Kidney epithelial cell (primary cell): ENCODE results near the gene HCN2. TPM values are rescaled to one million over a fixed set of nuclear protein-coding genes. Genes with fewer than 3 reads are reported as not detected.

Source experiments
- DNase-seq: peaks from one replicate; pipeline ENCODE4 v3.0.0-alpha.2; 2010; ENCODE audit warnings: low read depth
- H3K27me3 ChIP-seq: 2 replicates; pipeline ENCODE4 v1.6.0; 2011; ENCODE audit warnings: low read length; ENCODE audit not compliant: control insufficient read depth, insufficient read depth
- H3K36me3 ChIP-seq: 2 replicates; pipeline ENCODE4 v1.5.1; 2011; ENCODE audit warnings: low read length; ENCODE audit not compliant: control insufficient read depth, insufficient read depth
- H3K4me3 ChIP-seq: 2 replicates; pipeline ENCODE4 v1.5.1; 2011; ENCODE audit warnings: low read depth, mild to moderate bottlenecking, control low read depth, low read length
- CTCF ChIP-seq: IDR thresholded peaks from 2 replicates; pipeline ENCODE4 v1.5.1; 2011; ENCODE audit warnings: mild to moderate bottlenecking, moderate library complexity, low read length, control low read depth, inconsistent platforms; ENCODE audit not compliant: insufficient read depth, poor library complexity, severe bottlenecking
- total RNA-seq: library from RNA; depleted of rRNA; stranded (reverse); fragments of >200 nt; gene quantifications from 2 replicates; pipeline ENCODE4 v1.2.3, GENCODE V29; 2015

Gene HCN2
- total RNA-seq, 1 donor from 2014 or later = 0.13 TPM

- Histone ChIP-seq H3K27me3 (no peaks in the 10 kb centered on the region), H3K36me3 (no peaks in the 10 kb centered on the region), H3K4me3 (no peak overlapping the region)
- no peak for TF ChIP-seq CTCF
- no peak for DNase-seq
Observed at GRCh38 chr19:629961-630714, 40.5 kb downstream of the HCN2 start.

- H3K36me3 ChIP-seq = no peaks in the 10 kb centered on the region
- H3K4me3 ChIP-seq = peak overlapping the region; percentile 59
- DNase-seq = no peak
- H3K27me3 ChIP-seq = no peaks in the 10 kb centered on the region
- TF ChIP-seq CTCF = no peak
Observed at GRCh38 chr19:632579-633067, 42.9 kb downstream of the HCN2 start.

GRCh38 chr19:633068-633785 lies 43.5 kb downstream of the HCN2 start, which contains the start of gene POLRMT:
POLRMT (minus strand) TSS chr19:633537; CDS start chr19:633512, 25 bp downstream.
- DNase-seq = peak; percentile 93
- no peak for TF ChIP-seq CTCF

GRCh38 chr19:633786-634639 lies 44.3 kb downstream of the HCN2 start:
- TF ChIP-seq CTCF = no peak
- H3K4me3 ChIP-seq = peak overlapping the region; percentile 70
- H3K27me3 ChIP-seq = no peaks in the 10 kb centered on the region
- DNase-seq = no peak
- H3K36me3 ChIP-seq = no peaks in the 10 kb centered on the region

More at GRCh38 chr19:633068-633785, 43.5 kb downstream of the HCN2 start, which contains the start of gene POLRMT:
- peak within 1 kb of the TSS; percentile 70 for H3K4me3 ChIP-seq
- H3K27me3 ChIP-seq = no peaks in the 10 kb centered on the region
- no peaks in the 10 kb centered on the region for H3K36me3 ChIP-seq

GRCh38 chr19:634975-635652 lies 45.4 kb downstream of the HCN2 start:
- H3K36me3 ChIP-seq = no peaks in the 10 kb centered on the region

More at GRCh38 chr19:634975-635652, 45.4 kb downstream of the HCN2 start:
- H3K27me3 ChIP-seq = peaks cover under 1% of the 10 kb centered on the region
- no peak for TF ChIP-seq CTCF
- H3K4me3 ChIP-seq = no peak overlapping the region
- no peak for DNase-seq
